NCI-H187 treated with DMSO at 0.1 percent for 48 hours (cell line): ENCODE results near the gene CCM2.

Experiments
- DNase-seq: peaks from one replicate; lab custom pipeline; 2025; lab: John Stamatoyannopoulos, UW

CCM2 gene

GRCh38 chr7:45125193-45125904, 125.3 kb downstream of the CCM2 start:
- DNase-seq = no peak
